HG03571 (cell line): ENCODE measurements around the gene TNS3.
A peak's percentile ranks its signal among the peaks of the same experiment; 100 is the strongest.

Experiments used
- ATAC-seq: cut with Tn5 transposase; IDR thresholded peaks from one replicate; pipeline ENCODE4 v1.9.1; 2021; ENCODE audit not compliant: unreplicated experiment

The TNS3 gene

DNA sequence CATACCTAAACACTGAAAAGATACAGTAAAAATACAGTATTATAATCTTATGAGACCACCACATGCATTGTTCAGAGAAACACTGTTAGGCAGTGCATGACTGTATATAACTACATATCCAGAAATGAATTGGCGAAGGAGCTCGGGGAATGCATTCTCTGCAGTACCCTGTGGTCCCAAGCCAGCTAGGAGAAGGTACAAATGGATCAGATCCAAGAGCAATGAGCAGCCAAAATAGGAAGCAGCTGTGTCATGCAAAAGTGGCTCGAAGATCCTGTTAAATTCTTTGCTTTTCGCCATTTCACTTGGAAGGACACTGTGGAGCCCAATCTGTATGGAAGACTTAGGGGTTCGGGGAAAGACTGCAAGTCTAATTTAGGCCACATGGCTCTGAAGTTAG lies 334.8 kb downstream of the TNS3 start:
- ATAC-seq = no peak

DNA sequence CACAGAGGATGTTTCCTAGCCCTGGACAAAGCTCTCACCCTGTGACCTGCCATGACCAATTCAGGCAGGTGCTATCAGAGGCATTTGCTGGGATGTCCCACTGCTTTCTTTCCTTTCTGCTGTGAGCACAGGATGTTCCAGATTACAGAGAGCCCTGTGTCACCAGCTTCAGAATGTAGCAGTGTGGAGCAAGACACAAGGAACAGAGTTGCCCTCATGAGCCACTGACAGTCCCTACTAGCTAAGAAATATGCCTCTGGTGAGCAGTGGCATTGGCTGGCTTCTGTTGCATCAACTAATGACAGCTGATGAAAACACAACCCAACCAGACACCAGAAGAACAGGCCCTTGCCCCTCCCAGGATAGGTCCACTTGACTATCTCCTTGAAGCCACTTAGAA lies 337.2 kb downstream of the TNS3 start:
- ATAC-seq = no peak

DNA sequence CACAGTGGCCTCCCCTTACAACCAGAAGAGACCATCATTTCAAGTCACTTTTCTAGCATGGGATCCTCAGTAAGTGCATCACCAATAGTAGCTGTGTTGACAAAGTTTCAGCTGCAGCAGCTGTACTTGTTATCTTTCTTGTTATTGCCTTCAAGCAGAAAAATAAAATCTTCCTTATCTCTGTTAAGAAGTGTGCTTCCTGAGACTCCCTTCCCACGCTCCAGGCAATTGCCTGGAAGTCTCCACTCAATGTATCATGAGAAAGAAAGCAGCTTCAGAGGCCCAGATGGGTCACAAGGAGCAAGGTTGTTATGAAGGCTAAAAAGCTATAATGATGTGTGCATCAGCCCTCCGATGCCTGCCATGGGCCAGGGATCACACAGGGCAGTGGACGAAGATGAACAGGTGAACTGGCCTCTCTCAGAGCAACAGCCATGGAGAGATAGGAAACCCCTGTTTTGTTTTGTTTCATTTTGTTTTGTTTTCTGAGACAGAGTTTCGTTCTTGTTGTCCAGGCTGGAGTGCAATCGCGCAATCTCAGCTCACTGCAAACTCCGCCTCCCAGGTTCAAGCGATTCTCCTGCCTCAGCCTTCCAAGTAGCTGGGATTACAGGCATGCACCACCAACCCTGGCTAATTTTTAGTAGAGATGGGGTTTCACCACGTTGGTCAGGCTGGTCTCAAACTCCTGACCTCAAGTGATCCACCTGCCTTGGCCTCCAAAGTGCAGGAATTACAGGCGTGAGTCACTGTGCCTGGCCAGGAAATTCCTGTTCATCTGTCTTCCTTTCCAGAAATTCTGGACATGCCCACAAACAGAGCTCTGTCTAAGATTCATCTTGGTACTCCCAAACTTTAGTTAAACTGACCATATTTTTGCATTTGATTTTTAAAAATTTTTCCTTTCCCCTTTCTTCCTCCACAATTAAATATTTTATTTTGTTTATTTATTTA lies 340.5 kb downstream of the TNS3 start:
- ATAC-seq = no peak

DNA sequence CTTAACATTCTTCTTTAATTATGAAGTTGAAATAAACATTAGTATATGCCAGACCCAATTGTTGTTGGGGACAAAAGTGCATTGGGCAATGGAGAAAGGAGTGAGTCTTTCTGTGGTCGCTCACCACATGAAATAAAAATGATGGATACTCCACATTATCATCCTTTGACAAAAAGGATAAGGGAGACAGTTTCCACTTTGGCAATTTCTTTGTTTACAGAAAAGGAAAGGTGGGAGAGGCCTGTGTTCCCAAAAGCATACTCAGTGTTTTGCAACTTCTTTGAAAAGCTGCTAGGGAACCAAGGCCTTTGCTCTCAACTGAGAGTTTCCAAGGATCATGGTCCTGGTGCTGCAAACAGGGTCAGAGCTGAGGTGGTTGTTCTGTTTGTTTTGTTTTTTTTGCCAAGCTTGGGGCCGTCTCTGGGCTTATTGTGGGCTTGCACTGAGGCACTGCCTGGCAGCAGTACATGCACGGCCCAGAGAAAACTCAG lies 341.9 kb downstream of the TNS3 start:
- ATAC-seq = no peak

DNA sequence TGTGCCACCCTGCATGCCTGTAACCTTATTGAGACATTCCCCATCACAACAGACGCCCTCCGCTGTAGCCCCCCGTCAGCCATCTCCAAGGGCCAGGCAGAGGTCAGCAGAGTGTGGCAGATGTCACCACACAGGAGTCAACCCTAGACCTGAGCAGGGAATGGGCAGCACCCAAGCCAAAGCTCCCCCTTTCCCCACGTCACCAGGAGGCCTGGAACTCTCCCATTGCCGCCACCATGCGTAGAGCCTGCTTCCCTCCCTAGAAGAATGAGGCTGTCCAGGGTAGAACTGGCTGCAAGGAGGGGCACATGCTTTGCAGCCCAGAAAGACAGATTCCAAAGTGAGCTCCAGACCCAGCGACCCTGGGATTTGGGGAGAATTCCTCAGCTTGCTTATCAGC lies 342.9 kb downstream of the TNS3 start:
- no peak for ATAC-seq

DNA sequence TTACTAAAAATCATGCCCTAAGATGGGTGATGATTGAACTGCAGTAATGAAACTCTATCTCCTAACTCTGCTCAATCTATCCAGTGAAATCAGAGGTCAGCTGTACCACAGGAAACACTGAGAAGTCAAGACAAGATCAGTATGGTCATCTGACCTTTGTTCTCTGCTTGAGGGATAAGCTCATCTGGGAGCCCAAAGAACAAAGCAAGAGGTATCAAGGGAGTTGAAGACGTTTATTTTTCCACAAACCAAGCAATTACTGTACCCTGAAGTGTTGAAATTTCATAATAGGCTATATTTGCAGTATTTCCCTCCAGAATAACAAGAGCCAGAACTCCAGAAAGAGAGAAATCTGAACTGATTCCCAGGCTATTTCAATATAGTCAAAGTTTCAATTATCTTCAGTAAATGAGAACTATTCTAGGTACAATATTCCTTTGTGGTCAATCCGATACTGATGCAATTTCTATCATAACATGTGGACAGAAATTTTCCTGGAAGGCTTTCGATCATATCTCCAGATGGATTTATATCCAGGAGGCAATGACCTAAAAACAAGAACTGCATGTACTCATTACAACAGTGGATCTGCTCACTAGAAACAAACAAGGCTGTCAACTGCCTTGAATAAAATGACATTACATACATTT lies 345.3 kb downstream of the TNS3 start:
- ATAC-seq = no peak

DNA sequence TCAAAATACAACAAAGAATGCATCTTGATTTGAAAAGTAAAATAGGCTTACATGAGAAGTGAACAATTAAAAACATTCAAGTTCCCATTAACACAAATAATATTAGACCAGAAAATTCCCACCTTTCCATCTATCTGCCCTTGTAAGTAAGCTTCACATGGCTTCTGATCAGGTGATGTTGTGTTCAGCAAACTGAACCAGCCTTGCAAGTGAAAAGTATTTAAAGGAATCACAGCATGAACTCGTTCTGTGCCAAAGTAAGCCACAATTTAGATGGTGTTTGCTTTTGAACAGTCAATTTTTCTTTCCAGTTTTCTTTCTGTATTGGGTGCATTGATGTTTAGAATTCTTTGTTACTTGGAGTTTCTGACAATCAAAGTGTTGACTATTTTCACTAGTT lies 347.9 kb downstream of the TNS3 start:
- no peak for ATAC-seq

DNA sequence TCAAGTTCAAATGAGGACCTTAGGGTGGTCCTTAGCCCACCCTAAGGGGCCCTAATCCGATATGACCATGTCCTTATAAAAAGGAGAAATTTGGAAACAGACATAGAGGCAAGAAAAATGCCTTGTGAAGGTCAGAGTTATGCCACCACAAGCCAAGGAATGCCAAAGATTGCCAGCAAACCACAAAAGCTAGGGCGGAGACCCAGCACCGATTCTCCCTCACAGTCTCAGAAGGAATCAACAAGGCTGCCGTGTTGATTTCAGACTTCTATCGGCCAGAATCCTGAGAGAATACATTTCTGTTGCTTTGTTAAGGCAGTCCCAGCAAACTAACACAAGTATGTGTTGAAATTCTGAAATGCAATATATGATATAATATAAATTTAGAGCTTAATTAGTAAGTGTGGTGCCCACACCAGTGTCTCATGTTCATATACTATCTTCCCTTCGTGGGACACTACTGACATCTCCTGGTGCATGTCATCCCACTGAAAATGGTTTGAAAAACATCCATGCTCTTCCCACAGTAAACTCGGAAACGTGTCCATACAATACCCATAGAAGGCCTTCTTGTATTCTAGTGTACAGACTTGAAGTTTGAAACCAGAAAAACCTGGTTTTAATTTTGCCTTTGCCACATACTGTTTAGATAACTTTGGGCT lies 349.0 kb downstream of the TNS3 start:
- ATAC-seq = no peak

DNA sequence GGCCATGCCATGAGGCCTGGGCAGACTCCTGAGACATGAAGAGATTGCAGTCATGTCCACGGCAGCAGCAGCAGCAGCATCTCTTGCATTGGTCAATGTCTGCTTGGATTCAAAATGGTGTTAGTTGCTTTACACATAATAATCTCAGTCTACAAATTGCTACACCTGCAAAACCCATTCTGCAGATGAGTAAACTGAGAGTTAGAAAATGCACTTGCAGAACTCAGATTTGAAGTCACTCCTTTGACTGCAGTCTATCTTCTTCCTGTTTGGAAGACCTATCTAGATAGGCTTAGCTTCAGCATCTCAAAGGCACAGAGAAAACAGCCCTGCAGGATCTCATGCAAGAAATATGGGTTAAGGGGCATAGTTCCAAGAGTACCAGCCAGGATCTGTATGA lies 350.3 kb downstream of the TNS3 start:
- no peak for ATAC-seq

DNA sequence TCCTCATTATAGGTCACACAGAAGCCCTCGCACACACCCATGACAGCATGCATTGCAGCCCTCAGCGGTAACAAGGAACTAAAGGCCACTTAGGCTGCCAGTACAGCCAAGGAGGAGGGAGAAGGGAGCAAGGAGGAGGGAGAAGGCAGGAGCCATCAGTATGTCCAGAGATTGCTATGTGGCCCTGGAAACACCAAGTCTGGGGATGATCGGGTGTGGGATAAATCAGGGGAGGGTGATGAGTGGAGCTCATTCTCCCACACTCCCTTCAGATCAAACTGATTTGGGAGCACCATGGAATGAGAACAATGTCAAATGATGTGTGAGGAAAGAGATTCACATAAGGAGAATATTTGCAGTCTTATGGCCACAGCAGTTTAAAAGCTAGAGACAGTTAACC lies 350.9 kb downstream of the TNS3 start:
- ATAC-seq = no peak

DNA sequence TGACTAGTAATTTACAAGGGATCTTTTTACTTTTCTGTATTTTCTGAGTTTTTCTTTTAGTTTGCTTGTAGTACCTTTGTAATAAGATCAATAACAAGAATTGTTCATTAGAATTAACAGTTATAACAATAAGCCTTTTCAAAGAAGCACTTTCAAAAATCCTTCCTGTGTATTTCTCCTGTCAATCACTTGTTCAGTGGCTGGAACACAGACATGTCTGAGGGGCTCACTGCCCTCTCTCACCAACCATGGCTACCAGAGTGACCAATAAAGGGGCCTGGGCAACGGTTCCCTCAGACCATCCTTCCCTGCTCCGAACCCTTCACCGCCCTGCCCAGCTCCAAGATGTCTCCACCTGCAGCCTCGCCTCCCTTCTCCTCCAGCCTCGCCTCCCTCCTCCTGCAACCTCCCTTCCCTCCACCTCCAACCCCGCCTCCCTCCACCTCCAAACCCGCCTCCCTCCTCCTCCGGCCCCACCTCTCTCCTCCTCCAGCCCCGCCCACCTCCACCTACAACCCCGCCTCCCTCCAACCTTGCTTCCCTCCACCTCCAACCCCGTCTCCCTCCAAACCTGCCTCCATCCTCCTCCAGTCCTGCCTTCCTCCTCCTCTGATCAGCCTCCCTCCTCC lies 353.4 kb downstream of the TNS3 start:
- ATAC-seq = no peak

DNA sequence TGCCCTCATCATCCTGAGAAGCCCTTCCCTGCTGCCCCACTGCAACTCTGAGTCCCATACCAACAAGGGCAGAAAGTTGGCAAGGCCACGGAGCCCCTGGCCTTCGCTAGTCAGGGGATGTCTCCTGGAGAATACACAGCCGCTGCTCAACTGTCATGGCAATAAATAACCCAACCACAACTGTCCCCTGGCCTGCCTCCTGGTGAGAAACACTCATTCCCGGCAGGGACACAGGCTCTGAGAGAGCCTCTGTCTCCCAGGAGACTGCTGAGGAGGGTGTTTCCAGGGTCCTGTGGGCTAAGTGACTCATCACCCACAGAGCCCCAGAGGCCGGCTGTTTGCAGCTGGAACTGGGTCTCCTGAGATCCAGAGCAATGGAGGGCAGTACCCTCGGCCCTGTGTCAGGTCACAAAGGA lies 354.1 kb downstream of the TNS3 start:
- peak; percentile 80 for ATAC-seq

DNA sequence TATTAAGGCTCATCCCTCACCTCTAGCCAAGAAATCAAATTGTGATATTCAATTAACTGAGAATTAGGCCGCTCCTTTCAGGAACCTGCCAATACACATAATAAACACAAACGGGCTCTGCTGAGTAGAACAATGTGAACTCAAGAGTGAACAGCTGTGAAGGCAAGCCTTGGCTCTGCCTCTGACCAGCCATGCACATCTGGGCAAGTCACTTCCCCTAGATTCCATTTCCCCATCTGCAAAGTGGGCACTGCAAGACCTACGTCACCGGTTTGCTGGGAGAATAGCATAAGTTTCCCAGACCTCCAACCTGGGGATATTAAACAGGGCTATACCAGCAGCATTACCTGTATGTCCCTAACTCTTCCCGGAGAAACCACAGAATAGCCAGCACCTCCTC lies 355.2 kb downstream of the TNS3 start:
- no peak for ATAC-seq

DNA sequence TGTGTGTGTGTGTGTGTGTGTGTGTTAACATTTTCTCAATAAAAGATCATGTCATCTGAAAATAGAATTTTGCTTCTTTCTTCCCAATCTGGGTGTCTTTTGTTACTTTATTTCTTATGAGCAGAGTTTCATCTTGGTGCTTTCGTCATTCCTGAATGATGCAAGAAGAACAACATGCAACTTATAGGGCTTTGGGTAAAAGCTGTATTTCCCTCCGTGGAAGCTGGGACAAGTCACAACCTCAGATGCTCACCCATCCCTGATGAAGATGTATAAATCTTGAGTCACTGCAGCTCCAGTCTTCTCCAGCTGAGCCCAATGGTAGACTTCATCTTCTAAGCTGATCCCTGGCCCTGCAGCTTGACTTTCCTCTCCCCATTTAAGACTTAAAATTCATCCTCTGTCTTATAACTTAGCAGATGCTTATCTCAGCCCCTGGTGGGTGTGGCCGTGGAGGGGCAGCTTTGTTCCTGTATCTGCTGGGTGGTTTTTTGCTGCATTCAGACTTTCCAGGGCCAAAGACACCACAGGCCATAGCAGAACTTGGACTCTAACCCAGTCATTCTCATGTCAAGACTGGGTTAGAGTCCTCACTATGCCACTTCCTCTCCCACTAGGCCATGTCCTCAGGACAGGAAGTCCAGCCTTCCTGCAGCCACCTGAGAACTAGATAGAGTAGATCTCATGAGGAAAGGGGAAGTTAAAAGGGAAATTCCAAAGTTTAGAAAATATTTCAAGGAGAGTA lies 356.4 kb downstream of the TNS3 start:
- peak; percentile 46 for ATAC-seq
